Measurements from ENCODE around the gene PITX1. TPM values are rescaled to one million over a fixed set of nuclear protein-coding genes. Genes with fewer than 3 reads are reported as not detected.
A peak's percentile ranks its signal among the peaks of the same experiment; 100 is the strongest.

The PITX1 gene
- total RNA-seq, 1 donor from 2014 or later = not detected

GRCh38 chr5:135009736-135010501 is 24.1 kb downstream of the PITX1 start:
- H3K27me3 Mint-ChIP-seq (ENCODE audit: low read depth) = peaks cover 7% of the 10 kb centered on the region
- H3K9me3 Mint-ChIP-seq = no peaks in the 10 kb centered on the region
- H3K4me1 Mint-ChIP-seq = no peaks in the 10 kb centered on the region
- no peaks in the 10 kb centered on the region for H3K36me3 Mint-ChIP-seq (ENCODE audit: low read depth)
- no peak overlapping the region for H3K27ac Mint-ChIP-seq (ENCODE audit: unreplicated experiment)
- no peak overlapping the region for H3K4me3 Mint-ChIP-seq
- DNase-seq (ENCODE audit: low read depth, low spot score) = no peak
- TF ChIP-seq CTCF (conservative IDR thresholded peaks at IDR 0.05) = no peak

GRCh38 chr5:135008981-135009735 is 24.9 kb downstream of the PITX1 start:
- no peak for TF ChIP-seq CTCF (conservative IDR thresholded peaks at IDR 0.05)
- H3K27me3 Mint-ChIP-seq (ENCODE audit: low read depth) = peaks cover 5% of the 10 kb centered on the region
- no peaks in the 10 kb centered on the region for H3K4me1 Mint-ChIP-seq
- H3K4me3 Mint-ChIP-seq = no peak overlapping the region
- DNase-seq (ENCODE audit: low read depth, low spot score) = no peak
- no peaks in the 10 kb centered on the region for H3K36me3 Mint-ChIP-seq (ENCODE audit: low read depth)
- H3K9me3 Mint-ChIP-seq = no peaks in the 10 kb centered on the region
- peak overlapping the region; percentile 92 for H3K27ac Mint-ChIP-seq (ENCODE audit: unreplicated experiment)

GRCh38 chr5:135008556-135008955 is 25.5 kb downstream of the PITX1 start:
- no peak for TF ChIP-seq CTCF (conservative IDR thresholded peaks at IDR 0.05)
- DNase-seq (ENCODE audit: low read depth, low spot score) = no peak
- Mint-ChIP-seq H3K27ac (ENCODE audit: unreplicated experiment) (no peak overlapping the region), H3K36me3 (ENCODE audit: low read depth) (no peaks in the 10 kb centered on the region), H3K9me3 (no peaks in the 10 kb centered on the region), H3K4me1 (no peaks in the 10 kb centered on the region), H3K4me3 (no peak overlapping the region), H3K27me3 (ENCODE audit: low read depth) (peaks cover 5% of the 10 kb centered on the region)

- H3K27me3 Mint-ChIP-seq (ENCODE audit: low read depth) = peaks cover 5% of the 10 kb centered on the region
- H3K4me1 Mint-ChIP-seq = no peaks in the 10 kb centered on the region
- no peaks in the 10 kb centered on the region for H3K36me3 Mint-ChIP-seq (ENCODE audit: low read depth)
- no peaks in the 10 kb centered on the region for H3K9me3 Mint-ChIP-seq
- DNase-seq (ENCODE audit: low read depth, low spot score) = no peak
- H3K4me3 Mint-ChIP-seq = no peak overlapping the region
- H3K27ac Mint-ChIP-seq (ENCODE audit: unreplicated experiment) = no peak overlapping the region
- TF ChIP-seq CTCF (conservative IDR thresholded peaks at IDR 0.05) = no peak
These were observed 26.2 kb downstream of the PITX1 start for GRCh38 chr5:135007749-135008363.

- no peak for TF ChIP-seq CTCF (conservative IDR thresholded peaks at IDR 0.05)
- DNase-seq (ENCODE audit: low read depth, low spot score) = no peak
- Mint-ChIP-seq H3K36me3 (ENCODE audit: low read depth) (no peaks in the 10 kb centered on the region), H3K4me3 (no peak overlapping the region), H3K4me1 (no peaks in the 10 kb centered on the region), H3K27me3 (ENCODE audit: low read depth) (peaks cover 5% of the 10 kb centered on the region), H3K9me3 (no peaks in the 10 kb centered on the region), H3K27ac (ENCODE audit: unreplicated experiment) (no peak overlapping the region)
These were observed 26.7 kb downstream of the PITX1 start for GRCh38 chr5:135007305-135007704.

Data from neural crest cell (in vitro differentiated cells).